Astrocyte of the cerebellum (primary cell): ENCODE measurements around the gene PTK6.

ENCODE experiments used
- DNase-seq: peaks from one replicate; pipeline ENCODE4 v3.0.0-alpha.2; 2011; ENCODE audit warnings: low read depth
- H3K4me3 ChIP-seq: 2 replicates; pipeline ENCODE4 v1.5.1; 2011; ENCODE audit warnings: mild to moderate bottlenecking, low read depth, low read length, moderate library complexity
- CTCF ChIP-seq: IDR thresholded peaks from 2 replicates; pipeline ENCODE4 v1.5.1; 2012; ENCODE audit warnings: low read length, low read depth, moderate library complexity, mild to moderate bottlenecking; ENCODE audit errors: missing control alignments
- in situ Hi-C: cut with HindIII; loops from 2 replicates; pipeline ENCODE4 v1.10.0; 2017; ENCODE audit warnings: low sequenced_read_pairs

The PTK6 gene

GRCh38 chr20:63508072-63508768 is 29.0 kb downstream of the PTK6 start:
- DNase-seq = no peak
- in situ Hi-C loops = no loop called here
- TF ChIP-seq CTCF = no peak
- no peak overlapping the region for H3K4me3 ChIP-seq

DNA sequence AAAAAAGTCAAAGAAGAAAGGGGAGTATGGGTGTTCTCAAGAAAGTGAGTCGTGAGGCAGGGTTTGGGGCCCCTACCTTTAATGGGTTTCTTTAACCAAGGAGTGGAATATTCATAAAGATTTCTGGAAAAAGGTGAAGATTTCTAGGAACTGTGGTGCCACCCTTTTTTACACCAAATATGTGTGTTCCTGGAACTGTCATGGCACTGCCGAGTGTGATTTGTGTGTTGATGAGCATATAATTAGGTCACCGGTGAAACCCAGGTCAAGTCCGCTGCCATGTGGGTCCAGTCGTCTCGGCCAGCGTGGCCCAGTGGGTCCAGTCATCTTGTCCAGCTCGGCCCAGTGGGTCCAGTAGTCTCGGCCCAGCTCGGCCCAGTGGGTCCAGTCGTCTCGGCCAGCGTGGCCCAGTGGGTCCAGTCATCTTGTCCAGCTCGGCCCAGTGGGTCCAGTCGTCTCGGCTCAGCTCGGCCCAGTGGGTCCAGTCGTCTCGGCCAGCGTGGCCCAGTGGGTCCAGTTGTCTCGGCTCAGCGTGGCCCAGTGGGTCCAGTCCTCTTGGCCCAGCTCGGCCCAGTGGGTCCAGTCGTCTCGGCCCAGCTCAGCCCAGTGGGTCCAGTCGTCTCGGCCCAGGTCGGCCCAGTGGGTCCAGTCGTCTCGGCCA is 30.0 kb downstream of the PTK6 start:
- TF ChIP-seq CTCF = no peak
- in situ Hi-C loops = no loop called here
- H3K4me3 ChIP-seq = no peak overlapping the region

DNA sequence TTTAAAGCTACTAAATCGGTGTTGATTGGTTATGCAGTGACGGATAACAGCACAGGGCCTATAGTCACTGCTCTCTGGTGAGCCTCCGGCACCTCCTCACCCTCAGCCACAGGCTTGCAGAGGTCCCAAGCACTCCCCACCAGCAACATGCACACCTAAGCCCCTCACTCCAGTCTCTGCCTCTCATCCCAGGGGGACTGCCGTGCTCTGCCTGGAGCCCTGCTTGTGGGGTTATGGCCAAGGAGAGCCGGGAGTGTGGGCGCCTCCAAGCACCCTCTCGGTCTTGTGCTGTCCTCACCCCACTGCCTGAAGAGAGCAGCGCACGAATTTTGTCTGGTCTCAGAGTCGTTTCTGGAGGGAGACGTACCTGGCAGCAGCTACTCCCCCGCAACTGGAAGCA is 31.5 kb downstream of the PTK6 start:
- no peak overlapping the region for H3K4me3 ChIP-seq
- in situ Hi-C loops = no loop called here
- no peak for TF ChIP-seq CTCF
- DNase-seq = no peak

More for the DNA sequence above, 30.0 kb downstream of the PTK6 start:
- DNase-seq = no peak

DNA sequence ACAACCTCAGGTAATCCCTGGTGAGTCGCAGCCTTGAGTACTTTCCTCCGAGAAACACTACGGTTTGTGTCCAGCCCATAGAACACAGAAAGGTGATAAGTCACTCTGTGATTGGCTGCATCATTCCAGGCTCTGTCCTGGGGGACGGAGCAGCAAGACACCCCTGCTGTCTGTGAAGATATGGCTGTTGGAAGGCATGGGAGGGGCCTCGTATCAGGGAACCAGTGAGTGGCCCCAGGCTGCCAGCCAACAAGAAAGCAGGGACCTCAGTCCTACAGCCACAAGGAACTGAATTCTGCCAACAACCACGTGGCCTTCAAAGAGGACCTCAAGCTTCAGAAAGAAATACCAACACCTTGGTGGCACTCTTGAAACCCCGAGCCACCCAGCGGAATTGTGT is 31.9 kb downstream of the PTK6 start:
- no peak overlapping the region for H3K4me3 ChIP-seq
- TF ChIP-seq CTCF = no peak
- no peak for DNase-seq
- in situ Hi-C loops = no loop called here

DNA sequence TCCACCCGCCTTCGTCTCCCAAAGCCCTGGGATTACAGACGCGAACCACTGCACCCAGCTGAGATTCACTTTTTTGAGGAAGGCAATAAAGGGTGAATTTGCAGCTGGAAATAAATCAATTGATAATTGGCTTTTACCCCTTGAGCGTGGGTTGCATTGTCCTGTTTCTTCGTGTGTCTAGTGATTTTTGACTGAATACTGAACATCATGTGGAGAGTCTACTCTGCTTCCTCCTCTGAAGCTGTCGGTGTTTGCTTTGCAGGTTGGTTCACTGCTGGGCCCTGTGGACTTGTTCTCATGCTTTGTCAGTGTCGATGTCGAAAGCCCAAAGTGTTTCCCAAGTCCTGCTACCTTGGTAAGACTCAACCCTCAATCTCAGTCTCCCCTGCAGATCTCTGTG is 32.5 kb downstream of the PTK6 start:
- no peak overlapping the region for H3K4me3 ChIP-seq
- in situ Hi-C loops = no loop called here
- no peak for TF ChIP-seq CTCF
- DNase-seq = no peak

GRCh38 chr20:63503524-63503923 is 33.7 kb downstream of the PTK6 start:
- no peak for TF ChIP-seq CTCF
- H3K4me3 ChIP-seq = no peak overlapping the region
- in situ Hi-C loops = no loop called here
- no peak for DNase-seq
